SK-N-SH (cell line): ENCODE measurements around the gene MYO19.

ENCODE experiments used
- CTCF ChIP-seq: fragments of 200-600 bp; sonication (generic); IDR thresholded peaks from 2 replicates; pipeline ENCODE4 v1.6.1; 2017; ENCODE audit warnings: antibody characterized with exemption, mild to moderate bottlenecking, moderate library complexity
- RFX5 ChIP-seq: IDR thresholded peaks from 2 replicates; pipeline ENCODE4 v1.6.1; 2012; ENCODE audit warnings: mild to moderate bottlenecking, improper control_type of control experiment, low read length
- SMC3 ChIP-seq: IDR thresholded peaks from 2 replicates; pipeline ENCODE4 v1.6.1; 2012; ENCODE audit warnings: low read depth, low read length, improper control_type of control experiment

- TF ChIP-seq CTCF = no peak
- no peak for TF ChIP-seq SMC3
- TF ChIP-seq RFX5 = no peak
Observed at GRCh38 chr17:36485027-36485426, 49.6 kb downstream of the MYO19 start.
